ENCODE measurements around the gene ZNF471. TPM values are rescaled to one million over a fixed set of nuclear protein-coding genes. Genes with fewer than 3 reads are reported as not detected.

The ZNF471 gene
- total and polyA plus RNA-seq, 2 of the 13 experiments (the other 11 are each of a cell fraction or from before 2014, with no cell fraction given), result not detected

- Histone ChIP-seq H3K4me2 (ENCODE audit: low read depth, low read length) (no peak overlapping the region), H3K27me3 (ENCODE audit: control insufficient read depth in 1 of 2, insufficient read depth in 2 of 2, low read length in 2 of 2) (no peaks in the 10 kb centered on the region; a peak in 1 of 5 replicates), H3K4me1 (ENCODE audit: insufficient read depth, low read length) (no peaks in the 10 kb centered on the region), H3K9me3 (ENCODE audit: low read length) (peaks cover 95% of the 10 kb centered on the region), H4K20me1 (ENCODE audit: insufficient read depth, low read length) (no peaks in the 10 kb centered on the region), H3K27ac (ENCODE audit: extremely low read length, insufficient read depth, low read length) (no peak overlapping the region), H3K36me3 (replicated peaks in 1 of 2; ENCODE audit: control insufficient read depth in 1 of 2, insufficient read depth in 2 of 2, low read length in 2 of 2) (no peaks in the 10 kb centered on the region), H3K4me3 (replicated peaks in 1 of 3; ENCODE audit: insufficient read depth in 1 of 3, low read depth in 2 of 3, low read length in 3 of 3) (no peak overlapping the region), H3K9ac (ENCODE audit: insufficient read depth, low read depth, low read length) (no peak overlapping the region), H2AFZ (ENCODE audit: low read length) (no peak overlapping the region), H3K79me2 (ENCODE audit: insufficient read depth, low read length) (no peaks in the 10 kb centered on the region)
- TF ChIP-seq EEA1 (CRISPR knock-in tag; IDR thresholded peaks at IDR 0.05; ENCODE audit: borderline replicate concordance), result no peak
- peak; percentile 73 for TF ChIP-seq ZNF274 (CRISPR knock-in tag; IDR thresholded peaks at IDR 0.05)
- intact Hi-C loops (cut with micrococcal nuclease; ENCODE audit: unreplicated experiment) (no loop called here), in situ Hi-C loops (cut with HindIII; ENCODE audit: extremely low pct_ligation_motif_present, low pct_unique_long_range_greater_than_20kb) (no loop called here)
- 52% methylated on average over 11 of the region's 11 CpGs for WGBS (ENCODE audit: low lambda C conversion rate)
- FAIRE-seq, result no peak
- CTCF ChIA-PET (ENCODE audit: low intra/inter-chr PET ratio, low total read pairs), result no interaction called here
- ATAC-seq, result no peak
- POLR2A ChIA-PET, result no interaction called here
- no peak for DNase-seq (ENCODE audit: low spot score)
- BruUV-seq (replicated peaks), result no TSS peak
Measured at GRCh38 chr19:56577719-56578602, 70.3 kb downstream of the ZNF471 start.

Other genes starting within 250 kb of the ZNF471 start
- not detected in 2 replicates for gene EDDM13, start 235.1 kb upstream of the ZNF471 start, total RNA-seq (2016; rRNA removed; fragmentation: Illumina TruSeq; extraction: Trizol)
- gene EDDM13, start 235.1 kb upstream of the ZNF471 start, polyA plus RNA-seq (2011; rRNA removed), result not detected in 2 replicates
- 17.8 and 23.7 TPM in 2 replicates for gene ZSCAN5A, start 193.0 kb upstream of the ZNF471 start, total RNA-seq (2016; rRNA removed; fragmentation: Illumina TruSeq; extraction: Trizol)
- 9.5 and 11.5 TPM in 2 replicates for gene ZSCAN5A, start 193.0 kb upstream of the ZNF471 start, polyA plus RNA-seq (2011; rRNA removed)
- 1.6 and 2.4 TPM in 2 replicates for gene ZNF582, start 114.3 kb upstream of the ZNF471 start, total RNA-seq (2016; rRNA removed; fragmentation: Illumina TruSeq; extraction: Trizol)
- gene ZNF582, start 114.3 kb upstream of the ZNF471 start, polyA plus RNA-seq (2011; rRNA removed), result 0.83 and 1.1 TPM in 2 replicates
- 5.3 and 5.9 TPM in 2 replicates for gene ZNF583, start 103.5 kb upstream of the ZNF471 start, total RNA-seq (2016; rRNA removed; fragmentation: Illumina TruSeq; extraction: Trizol)
- 0.65 and 0.99 TPM in 2 replicates for gene ZNF583, start 103.5 kb upstream of the ZNF471 start, polyA plus RNA-seq (2011; rRNA removed)
- gene ZNF667, start 30.5 kb upstream of the ZNF471 start, total RNA-seq (2016; rRNA removed; fragmentation: Illumina TruSeq; extraction: Trizol), result not detected in 2 replicates
- gene ZNF667, start 30.5 kb upstream of the ZNF471 start, polyA plus RNA-seq (2011; rRNA removed), result not detected in 2 replicates
- gene ZFP28, start 31.1 kb downstream of the ZNF471 start, total RNA-seq (2016; rRNA removed; fragmentation: Illumina TruSeq; extraction: Trizol), result not detected in 2 replicates
- gene ZFP28, start 31.1 kb downstream of the ZNF471 start, polyA plus RNA-seq (2011; rRNA removed), result not detected in 2 replicates
- not detected in 2 replicates for gene ZNF470, start 59.6 kb downstream of the ZNF471 start, total RNA-seq (2016; rRNA removed; fragmentation: Illumina TruSeq; extraction: Trizol)
- gene ZNF470, start 59.6 kb downstream of the ZNF471 start, polyA plus RNA-seq (2011; rRNA removed), result not detected in 2 replicates
- 4.4 and 5.8 TPM in 2 replicates for gene ZNF71, start 87.4 kb downstream of the ZNF471 start, total RNA-seq (2016; rRNA removed; fragmentation: Illumina TruSeq; extraction: Trizol)
- gene ZNF71, start 87.4 kb downstream of the ZNF471 start, polyA plus RNA-seq (2011; rRNA removed), result 2.2 and 3.2 TPM in 2 replicates
- 0.49 and 0.53 TPM in 2 replicates for gene SMIM17, start 135.3 kb downstream of the ZNF471 start, total RNA-seq (2016; rRNA removed; fragmentation: Illumina TruSeq; extraction: Trizol)
- 0.16 and 0.21 TPM in 2 replicates for gene SMIM17, start 135.3 kb downstream of the ZNF471 start, polyA plus RNA-seq (2011; rRNA removed)
- not detected in 2 replicates for gene ZNF835, start 163.9 kb downstream of the ZNF471 start, total RNA-seq (2016; rRNA removed; fragmentation: Illumina TruSeq; extraction: Trizol)
- gene ZNF835, start 163.9 kb downstream of the ZNF471 start, polyA plus RNA-seq (2011; rRNA removed), result not detected in 2 replicates

Data from HepG2 (cell line).